DOHH2 (cell line): ENCODE results near the gene CAPN2.

Experiments
- H3F3A ChIP-seq: fragments of 200-600 bp; sonication (generic), shearing (Covaris generic); 2 replicates; pipeline ENCODE4 v1.6.0; 2016; ENCODE audit warnings: antibody characterized with exemption, mild to moderate bottlenecking; ENCODE audit not compliant: control insufficient read depth, insufficient read depth
- H3K27ac ChIP-seq: fragments of 200-600 bp; sonication (generic); 2 replicates; pipeline ENCODE4 v1.5.1; 2014; ENCODE audit warnings: low read depth, mild to moderate bottlenecking, low read length, moderate library complexity
- H3K27me3 ChIP-seq: fragments of 200-600 bp; sonication (generic); 2 replicates; pipeline ENCODE4 v1.6.1; 2014; ENCODE audit warnings: mild to moderate bottlenecking, low read length, mixed read lengths; ENCODE audit not compliant: control insufficient read depth
- H3K36me3 ChIP-seq: fragments of 200-600 bp; sonication (generic); 2 replicates; pipeline ENCODE4 v1.6.1; 2014; ENCODE audit warnings: mild to moderate bottlenecking, low read length, moderate library complexity, mixed read lengths; ENCODE audit not compliant: control insufficient read depth
- H3K4me1 ChIP-seq: fragments of 200-600 bp; sonication (generic); 2 replicates; pipeline ENCODE4 v1.6.1; 2014; ENCODE audit warnings: mild to moderate bottlenecking, low read length, mixed read lengths; ENCODE audit not compliant: control insufficient read depth
- H3K4me2 ChIP-seq: fragments of 200-600 bp; sonication (generic); 2 replicates; pipeline ENCODE4 v1.6.0; 2014; ENCODE audit warnings: mild to moderate bottlenecking, low read length, moderate library complexity
- H3K4me3 ChIP-seq: fragments of 200-600 bp; sonication (generic); 2 replicates; pipeline ENCODE4 v1.5.1; 2014; ENCODE audit warnings: mild to moderate bottlenecking, low read length, mixed read lengths
- H3K79me2 ChIP-seq: fragments of 200-600 bp; sonication (generic); 2 replicates; pipeline ENCODE4 v1.6.1; 2014; ENCODE audit warnings: mild to moderate bottlenecking, low read length, mixed read lengths; ENCODE audit not compliant: control insufficient read depth
- H3K9me2 ChIP-seq: fragments of 200-600 bp; sonication (generic); replicated peaks from 2 replicates; pipeline ENCODE4 v1.6.1; 2014; ENCODE audit warnings: mild to moderate bottlenecking, low read length, mixed read lengths; ENCODE audit not compliant: control insufficient read depth
- H3K9me3 ChIP-seq: fragments of 200-600 bp; sonication (generic); 2 replicates; pipeline ENCODE4 v1.6.1; 2014; ENCODE audit warnings: antibody characterized with exemption, low read length, mixed read lengths; ENCODE audit not compliant: control insufficient read depth, insufficient read depth
- H4K20me1 ChIP-seq: fragments of 200-600 bp; sonication (generic); 2 replicates; pipeline ENCODE4 v1.6.0; 2014; ENCODE audit warnings: low read depth, mild to moderate bottlenecking, antibody characterized with exemption, low read length, moderate library complexity; ENCODE audit not compliant: control insufficient read depth, insufficient read depth
- EZH2phosphoT487 ChIP-seq: fragments of 200-600 bp; sonication (generic); IDR thresholded peaks from 2 replicates; pipeline ENCODE4 v1.6.1; 2017; ENCODE audit warnings: borderline replicate concordance, mild to moderate bottlenecking, antibody characterized with exemption, low read length, moderate library complexity, mixed read lengths
- TF ChIP-seq, protein P1 (sequence below): fragments of 200-600 bp; sonication (generic); IDR thresholded peaks from one replicate; pipeline ENCODE4 v1.5.1; 2014; ENCODE audit warnings: antibody characterized with exemption, mild to moderate bottlenecking, low read depth, low read length; ENCODE audit not compliant: poor library complexity, severe bottlenecking

CAPN2 gene

DNA sequence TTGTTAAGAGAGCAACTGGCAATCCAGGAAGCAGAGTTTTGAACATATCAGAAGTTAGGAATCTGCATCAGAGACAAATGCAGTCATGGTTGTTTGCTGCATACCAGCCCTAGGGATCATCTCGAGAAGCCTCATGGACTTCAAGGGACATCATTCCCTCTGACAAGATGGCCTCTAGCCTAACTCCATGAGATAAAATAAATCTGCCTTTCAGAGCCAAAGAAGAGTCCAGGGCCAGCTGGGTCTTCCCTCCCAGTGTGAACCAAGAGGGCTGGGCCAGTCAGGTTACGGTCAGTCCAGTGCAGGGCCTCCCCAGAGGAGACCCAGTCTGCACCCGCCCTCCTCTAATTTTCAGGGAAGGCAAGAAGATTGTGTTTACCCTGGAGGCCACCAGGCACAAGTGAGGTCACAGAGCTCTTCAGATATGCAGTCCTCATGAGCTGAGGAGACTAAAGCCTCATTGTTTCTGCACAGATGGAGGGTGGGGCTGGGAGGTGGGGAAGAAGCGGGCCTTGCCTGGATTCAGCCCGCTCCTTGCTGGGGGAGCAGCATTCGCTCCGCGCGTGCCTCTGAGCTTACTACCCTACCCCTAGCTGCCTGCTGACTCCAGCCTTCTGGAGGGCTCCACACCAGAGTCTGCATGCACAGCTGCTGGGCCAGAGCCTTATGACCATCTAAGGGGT, 52.8 kb downstream of the CAPN2 start:
- Histone ChIP-seq H3K9me3 (no peaks in the 10 kb centered on the region), H3K27ac (no peak overlapping the region), H3K4me1 (no peaks in the 10 kb centered on the region), H3K4me3 (no peak overlapping the region), H3K36me3 (no peaks in the 10 kb centered on the region), H4K20me1 (no peaks in the 10 kb centered on the region), H3F3A (no peaks in the 10 kb centered on the region), H3K27me3 (no peaks in the 10 kb centered on the region), H3K79me2 (no peaks in the 10 kb centered on the region), H3K4me2 (no peak overlapping the region), H3K9me2 (no peaks in the 10 kb centered on the region)
- TF ChIP-seq EZH2phosphoT487: no peak
- TF ChIP-seq, protein P1, sequence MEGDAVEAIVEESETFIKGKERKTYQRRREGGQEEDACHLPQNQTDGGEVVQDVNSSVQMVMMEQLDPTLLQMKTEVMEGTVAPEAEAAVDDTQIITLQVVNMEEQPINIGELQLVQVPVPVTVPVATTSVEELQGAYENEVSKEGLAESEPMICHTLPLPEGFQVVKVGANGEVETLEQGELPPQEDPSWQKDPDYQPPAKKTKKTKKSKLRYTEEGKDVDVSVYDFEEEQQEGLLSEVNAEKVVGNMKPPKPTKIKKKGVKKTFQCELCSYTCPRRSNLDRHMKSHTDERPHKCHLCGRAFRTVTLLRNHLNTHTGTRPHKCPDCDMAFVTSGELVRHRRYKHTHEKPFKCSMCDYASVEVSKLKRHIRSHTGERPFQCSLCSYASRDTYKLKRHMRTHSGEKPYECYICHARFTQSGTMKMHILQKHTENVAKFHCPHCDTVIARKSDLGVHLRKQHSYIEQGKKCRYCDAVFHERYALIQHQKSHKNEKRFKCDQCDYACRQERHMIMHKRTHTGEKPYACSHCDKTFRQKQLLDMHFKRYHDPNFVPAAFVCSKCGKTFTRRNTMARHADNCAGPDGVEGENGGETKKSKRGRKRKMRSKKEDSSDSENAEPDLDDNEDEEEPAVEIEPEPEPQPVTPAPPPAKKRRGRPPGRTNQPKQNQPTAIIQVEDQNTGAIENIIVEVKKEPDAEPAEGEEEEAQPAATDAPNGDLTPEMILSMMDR: no peak

DNA sequence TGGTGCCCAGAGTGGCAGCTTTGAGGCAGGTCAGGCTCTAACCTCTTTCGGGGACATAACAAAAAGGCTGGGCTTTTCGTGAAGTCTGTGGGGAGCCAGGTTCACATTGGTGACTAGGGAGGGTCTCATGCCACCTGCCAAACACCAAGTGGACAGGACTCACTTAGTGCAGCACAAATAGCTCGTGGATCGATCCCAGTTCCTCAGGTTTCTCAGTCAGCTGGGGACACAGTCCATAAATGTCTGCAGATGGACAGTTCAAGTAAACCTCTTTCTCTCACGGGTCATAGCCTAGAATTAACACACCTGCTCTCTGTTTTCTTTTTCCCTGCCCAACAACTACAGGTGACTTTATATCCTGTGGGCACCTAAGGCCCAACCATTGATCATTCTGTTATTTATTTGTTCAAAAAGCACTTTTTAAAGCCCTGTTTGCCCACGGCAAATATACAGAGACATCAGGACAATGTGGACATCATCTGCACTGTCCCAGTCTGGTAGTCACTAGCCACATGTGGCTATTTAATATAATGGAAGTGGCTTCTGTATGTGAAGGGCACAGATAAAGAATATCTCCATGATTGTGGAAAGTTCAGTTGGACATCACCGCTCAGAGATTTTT, 53.5 kb downstream of the CAPN2 start:
- Histone ChIP-seq H4K20me1 (no peaks in the 10 kb centered on the region), H3K36me3 (no peaks in the 10 kb centered on the region), H3K4me3 (no peak overlapping the region), H3K9me3 (no peaks in the 10 kb centered on the region), H3K79me2 (no peaks in the 10 kb centered on the region), H3K4me2 (no peak overlapping the region), H3K4me1 (no peaks in the 10 kb centered on the region), H3K27ac (no peak overlapping the region), H3F3A (no peaks in the 10 kb centered on the region), H3K27me3 (no peaks in the 10 kb centered on the region), H3K9me2 (no peaks in the 10 kb centered on the region)
- no peak for TF ChIP-seq EZH2phosphoT487
- TF ChIP-seq, protein P1: no peak

DNA sequence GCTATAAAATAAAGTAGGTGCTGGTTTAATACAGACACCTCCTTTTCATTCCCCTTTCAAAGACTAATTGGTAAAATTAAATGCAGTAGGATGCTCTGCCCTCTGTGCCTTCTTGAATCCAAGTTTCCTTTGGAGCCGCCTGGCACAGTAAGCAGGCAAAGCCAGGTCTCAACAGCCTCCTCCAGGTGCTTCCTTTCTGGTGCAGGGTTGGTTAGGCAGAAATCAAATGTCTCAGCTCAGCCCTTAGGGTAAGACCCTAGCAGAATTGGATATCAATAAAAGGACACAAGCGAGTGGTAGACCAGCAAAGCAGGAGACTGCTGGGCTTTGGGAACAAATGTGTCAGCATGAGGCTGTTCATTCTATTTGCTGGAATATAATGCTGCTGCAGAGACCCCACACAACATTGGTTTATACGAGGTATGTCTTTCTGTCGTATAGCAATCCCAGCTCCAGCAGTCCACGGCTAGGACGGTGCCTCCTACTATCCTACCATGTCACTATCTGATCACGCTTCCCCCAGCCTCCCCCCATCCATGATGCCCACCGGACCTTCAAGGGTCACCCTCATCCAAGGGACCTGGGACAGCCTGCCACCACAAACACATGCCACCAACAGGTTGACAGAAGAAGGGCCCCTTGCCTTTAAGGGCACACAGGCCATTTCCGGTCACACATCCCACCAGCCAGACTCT, 58.4 kb downstream of the CAPN2 start:
- no peaks in the 10 kb centered on the region for H3K36me3 ChIP-seq
- no peaks in the 10 kb centered on the region for H3K9me2 ChIP-seq
- H4K20me1 ChIP-seq: no peaks in the 10 kb centered on the region
- H3K4me2 ChIP-seq: no peak overlapping the region
- H3K9me3 ChIP-seq: no peaks in the 10 kb centered on the region
- H3K27ac ChIP-seq: no peak overlapping the region
- no peaks in the 10 kb centered on the region for H3K79me2 ChIP-seq
- peaks cover 4% of the 10 kb centered on the region; the same call in 1 of the 2 replicates for H3K4me1 ChIP-seq
- H3K27me3 ChIP-seq: no peaks in the 10 kb centered on the region
- H3F3A ChIP-seq: no peaks in the 10 kb centered on the region
- TF ChIP-seq, protein P1: no peak
- H3K4me3 ChIP-seq: no peak overlapping the region
